Psoas muscle (tissue), 8 donors: Measurements from ENCODE around the gene CUTC. TPM values are rescaled to one million over a fixed set of nuclear protein-coding genes. Genes with fewer than 3 reads are reported as not detected.

Experiments used
- ATAC-seq, 4 donors: fragments of 200-7000 bp; cut with Tn5 transposase; one replicate each; pipeline ENCODE4 v1.9.1; 2020; ENCODE audit warnings: moderate library complexity in 3 of 4, mild to moderate bottlenecking in 2 of 4
- DNase-seq, 2 donors: peaks; one replicate each; pipeline ENCODE4 v3.0.0-alpha.2; 2020
- H3K27ac ChIP-seq: fragments of 200-600 bp; one replicate; pipeline ENCODE4 v1.8.0; 2022
- H3K27me3 ChIP-seq, 3 donors: fragments of 200-600 bp in 1 of 3; one replicate each; pipeline versions ENCODE4 v1.6.1 to v1.8.0; 2013 to 2022; ENCODE audit warnings: low read length in 2 of 3, mild to moderate bottlenecking in 2 of 3, moderate library complexity in 1 of 3; ENCODE audit not compliant: insufficient read depth in 3 of 3
- H3K36me3 ChIP-seq, 2 donors: fragments of 200-600 bp in 1 of 2; one replicate each; pipeline versions ENCODE4 v1.6.1 to v1.8.0; 2013 to 2022; ENCODE audit warnings: low read depth in 1 of 2, mild to moderate bottlenecking in 1 of 2, moderate library complexity in 1 of 2; ENCODE audit not compliant: insufficient read depth in 1 of 2
- H3K4me1 ChIP-seq: fragments of 200-600 bp; one replicate; pipeline ENCODE4 v1.8.0; 2022
- H3K4me3 ChIP-seq: fragments of 200-600 bp; one replicate; pipeline ENCODE4 v1.8.0; 2022; ENCODE audit warnings: mild to moderate bottlenecking
- H3K9me3 ChIP-seq: fragments of 200-600 bp; one replicate; pipeline ENCODE4 v1.8.0; 2022
- CTCF ChIP-seq: fragments of 200-600 bp; IDR thresholded peaks from one replicate; pipeline ENCODE4 v1.8.0; 2022; ENCODE audit warnings: antibody characterized with exemption
- WGBS, 3 donors: extraction: QIAGEN DNeasy Blood & Tissue Kit; methylation state at CpG; one replicate each; pipeline versions ENCODE4 v1.1.6 to v1.1.7; 2013; 5-methylcytosine and 5-hydroxymethylcytosine counted together
- intact Hi-C, 2 donors: fragments of 100-400 bp; cut with DNase I; formaldehyde crosslinking; loops; one replicate each; pipeline versions ENCODE4 v1.11.0 to v1.14.2; 2022
- polyA plus RNA-seq, 3 donors: library from polyadenylated mRNA; stranded (reverse); fragments of 200-250 nt; gene quantifications; one replicate each; pipeline ENCODE4 v1.2.3, GENCODE V29; 2013
- total RNA-seq, 4 donors: library from RNA; stranded (reverse); fragmentation: NEBNext Ultra II Directional in 2 of 4; extraction: Animal tissue kit (Norgen Biotek cat#: 25700) in 2 of 4; gene quantifications; one replicate each; pipeline versions ENCODE4 v1.2.1 to v1.2.4, GENCODE V29; 2021 to 2023
- donor health status: healthy with polysubstance abuse.
- donor health status: DM: no; HTN: no; CAD: no; lungs with moderate emphysema.
- donor health status: Bipolar disorder and iron deficiency.
- donor health status: healthy.
- donor health status: DM: yes; HTN: yes; CAD: no.
- donor health status: DM: no; HTN: no; CAD: no.
- donor health status: DM: no; HTN: no; CAD: no.
- donor health status: DM: yes; HTN: yes; CAD: no.

Gene CUTC
- total and polyA plus RNA-seq, 7 donors, result 52.8 to 179 (median 132) TPM

DNA sequence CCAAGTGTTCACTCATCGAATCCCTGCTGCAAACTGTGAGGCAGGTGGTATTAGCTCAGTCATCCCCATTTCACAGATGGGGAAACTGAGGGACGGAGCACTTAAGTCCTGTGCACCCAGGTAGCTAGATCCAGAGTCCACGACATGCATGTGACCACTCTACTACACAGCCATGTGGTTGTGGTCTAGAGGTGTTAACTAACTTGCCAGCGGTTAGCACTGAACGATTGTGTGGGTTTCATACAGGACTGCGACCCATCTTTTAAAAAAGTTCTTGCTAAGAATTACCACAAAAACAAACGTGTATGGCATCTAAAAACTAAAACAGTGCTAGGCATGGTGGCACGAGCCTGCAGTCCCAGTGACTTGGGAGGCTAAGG lies 34.3 kb downstream of the CUTC start:
- DNase-seq, result no peak
- Histone ChIP-seq H3K36me3 (peaks cover 0 to 17% of the 10 kb centered on the region in 2 donors), H3K9me3 (no peaks in the 10 kb centered on the region), H3K27ac (no peak overlapping the region), H3K4me1 (peaks cover 12% of the 10 kb centered on the region), H3K4me3 (no peak overlapping the region), H3K27me3 (no peaks in the 10 kb centered on the region)
- 71 to 78% (median 73%) methylated on average over 8 of the region's 8 CpGs for WGBS, 3 donors
- ATAC-seq, result no peak
- intact Hi-C loops, result no loop called here
- no peak for TF ChIP-seq CTCF

DNA sequence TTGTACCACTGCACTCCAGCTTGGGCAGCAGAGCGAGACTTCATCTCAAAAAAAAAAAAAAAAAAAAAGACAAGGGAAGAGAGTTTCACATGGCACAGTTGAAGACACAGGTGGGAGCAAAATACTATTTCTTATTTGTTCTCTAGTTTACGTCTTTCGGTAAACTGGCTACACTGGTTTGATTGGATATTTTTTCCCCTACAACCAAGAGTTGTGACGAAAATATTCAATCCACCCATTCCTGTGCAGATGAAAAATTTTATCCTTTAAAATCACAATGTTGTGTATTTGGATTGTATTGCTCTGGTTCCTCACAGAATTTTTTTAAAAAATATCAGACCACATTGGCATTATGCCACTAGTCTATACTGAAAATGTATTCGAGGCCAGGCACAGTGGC lies 35.9 kb downstream of the CUTC start:
- 66 to 67% (median 67%) methylated on average over 5 of the region's 5 CpGs for WGBS, 3 donors
- no peak for DNase-seq
- intact Hi-C loops, result no loop called here

GRCh38 chr10:99768556-99768955 lies 36.5 kb downstream of the CUTC start:
- no peak overlapping the region for H3K4me3 ChIP-seq
- intact Hi-C loops, result no loop called here
- WGBS, 3 donors, result 57 to 74% (median 70%) methylated on average over 2 of the region's 2 CpGs

More for the DNA sequence above, 35.9 kb downstream of the CUTC start:
- Histone ChIP-seq H3K4me3 (no peak overlapping the region), H3K27me3 (no peaks in the 10 kb centered on the region), H3K27ac (no peak overlapping the region), H3K4me1 (peaks cover 12% of the 10 kb centered on the region), H3K36me3 (peaks cover 0 to 11% of the 10 kb centered on the region in 2 donors), H3K9me3 (no peaks in the 10 kb centered on the region)
- no peak for ATAC-seq
- no peak for TF ChIP-seq CTCF

DNA sequence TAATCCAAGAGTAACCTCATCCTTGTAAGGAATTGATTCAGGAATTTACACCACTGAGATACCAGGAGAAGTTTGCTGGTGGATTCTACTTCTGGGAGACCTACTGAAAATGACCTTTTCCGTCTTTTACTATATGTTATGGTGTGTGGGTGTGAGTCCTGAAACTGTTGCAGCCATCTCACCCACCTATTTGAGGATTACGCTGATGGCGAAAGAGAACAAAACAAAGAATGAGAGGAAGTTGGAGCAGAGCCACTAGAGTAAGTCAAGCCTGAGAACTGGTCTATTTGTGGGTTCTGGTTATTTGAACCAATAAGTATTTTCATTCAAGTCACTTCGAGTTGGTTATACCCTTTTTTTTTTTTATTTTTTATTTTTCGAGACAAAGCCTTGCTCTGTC lies 37.7 kb downstream of the CUTC start:
- Histone ChIP-seq H3K36me3 (no peaks in the 10 kb centered on the region), H3K27me3 (no peaks in the 10 kb centered on the region), H3K4me1 (peaks cover 12% of the 10 kb centered on the region), H3K9me3 (no peaks in the 10 kb centered on the region), H3K4me3 (no peak overlapping the region), H3K27ac (peak overlapping the region; percentile 78)
- 55 to 78% (median 61%) methylated on average over 5 of the region's 5 CpGs for WGBS, 3 donors
- no peak for TF ChIP-seq CTCF
- ATAC-seq (peak; percentile 9 to 30 (median 28)), DNase-seq (no peak)
- intact Hi-C loops, result loop anchor here in 1 of 2 donors (2.0 kb wide), 1 partner anchor 37 kb away; the partner anchor contains the start of genes COX15 and CUTC

More at GRCh38 chr10:99768556-99768955, 36.5 kb downstream of the CUTC start:
- Histone ChIP-seq H3K27me3 (no peaks in the 10 kb centered on the region), H3K9me3 (no peaks in the 10 kb centered on the region), H3K4me1 (peaks cover 12% of the 10 kb centered on the region), H3K27ac (peak overlapping the region; percentile 78), H3K36me3 (peaks cover 0 to 4% of the 10 kb centered on the region in 2 donors)
- no peak for DNase-seq
- TF ChIP-seq CTCF, result no peak
- no peak for ATAC-seq
